Suprapubic skin (tissue), 3 donors: ENCODE data around the gene PPIE.

Source experiments
- POLR2AphosphoS5 ChIP-seq, 3 donors: sonication (generic); formaldehyde crosslinking; IDR thresholded peaks; one replicate each; pipeline ENCODE4 v1.6.1; 2017; ENCODE audit warnings: antibody characterized with exemption in 3 of 3
- TF ChIP-seq, protein P1 (sequence below), 2 donors: fragments of 200-600 bp in 1 of 2; fragments of 450-650 bp in 1 of 2; sonication (generic) in 1 of 2; IDR thresholded peaks; one replicate each; pipeline ENCODE4 v1.5.1; 2016 to 2019; ENCODE audit warnings: antibody characterized with exemption in 2 of 2, mild to moderate bottlenecking in 1 of 2, moderate library complexity in 1 of 2

- TF ChIP-seq POLR2AphosphoS5 (IDR thresholded peaks at IDR 0.05): no peak
- TF ChIP-seq, protein P1, sequence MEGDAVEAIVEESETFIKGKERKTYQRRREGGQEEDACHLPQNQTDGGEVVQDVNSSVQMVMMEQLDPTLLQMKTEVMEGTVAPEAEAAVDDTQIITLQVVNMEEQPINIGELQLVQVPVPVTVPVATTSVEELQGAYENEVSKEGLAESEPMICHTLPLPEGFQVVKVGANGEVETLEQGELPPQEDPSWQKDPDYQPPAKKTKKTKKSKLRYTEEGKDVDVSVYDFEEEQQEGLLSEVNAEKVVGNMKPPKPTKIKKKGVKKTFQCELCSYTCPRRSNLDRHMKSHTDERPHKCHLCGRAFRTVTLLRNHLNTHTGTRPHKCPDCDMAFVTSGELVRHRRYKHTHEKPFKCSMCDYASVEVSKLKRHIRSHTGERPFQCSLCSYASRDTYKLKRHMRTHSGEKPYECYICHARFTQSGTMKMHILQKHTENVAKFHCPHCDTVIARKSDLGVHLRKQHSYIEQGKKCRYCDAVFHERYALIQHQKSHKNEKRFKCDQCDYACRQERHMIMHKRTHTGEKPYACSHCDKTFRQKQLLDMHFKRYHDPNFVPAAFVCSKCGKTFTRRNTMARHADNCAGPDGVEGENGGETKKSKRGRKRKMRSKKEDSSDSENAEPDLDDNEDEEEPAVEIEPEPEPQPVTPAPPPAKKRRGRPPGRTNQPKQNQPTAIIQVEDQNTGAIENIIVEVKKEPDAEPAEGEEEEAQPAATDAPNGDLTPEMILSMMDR (IDR thresholded peaks at IDR 0.05): no peak
Measured at GRCh38 chr1:39754026-39754570, 15.4 kb downstream of the PPIE start.
